Hepatocyte (in vitro differentiated cells): ENCODE results near the gene BAZ1A. TPM values are rescaled to one million over a fixed set of nuclear protein-coding genes. Genes with fewer than 3 reads are reported as not detected.

Source experiments
- DNase-seq: peaks from one replicate; pipeline ENCODE4 v3.0.0-alpha.2; 2016; ENCODE audit warnings: low spot score
- H2AFZ ChIP-seq: fragments of 200-600 bp; sonication (generic); 2 replicates; pipeline ENCODE4 v1.6.0; 2016; ENCODE audit warnings: antibody characterized with exemption, mild to moderate bottlenecking
- H3K27ac ChIP-seq: fragments of 200-600 bp; sonication (generic); 2 replicates; pipeline ENCODE4 v1.5.1; 2016; ENCODE audit warnings: mild to moderate bottlenecking
- H3K27me3 ChIP-seq: fragments of 200-600 bp; sonication (generic); 2 replicates; pipeline ENCODE4 v1.6.1; 2016
- H3K36me3 ChIP-seq: fragments of 200-600 bp; sonication (generic); replicated peaks from 2 replicates; pipeline ENCODE4 v1.5.1; 2016; ENCODE audit warnings: low read depth; ENCODE audit not compliant: insufficient read depth
- H3K4me1 ChIP-seq: fragments of 200-600 bp; sonication (generic); 2 replicates; pipeline ENCODE4 v1.5.1; 2016; ENCODE audit warnings: mild to moderate bottlenecking, moderate library complexity; ENCODE audit not compliant: insufficient read depth
- H3K4me2 ChIP-seq: fragments of 200-600 bp; sonication (generic); 2 replicates; pipeline ENCODE4 v1.6.0; 2016
- H3K4me3 ChIP-seq: fragments of 200-600 bp; sonication (generic); 2 replicates; pipeline ENCODE4 v1.5.1; 2016; ENCODE audit warnings: mild to moderate bottlenecking
- H3K79me2 ChIP-seq: fragments of 200-600 bp; sonication (generic); 2 replicates; pipeline ENCODE4 v1.6.0; 2017; ENCODE audit warnings: mild to moderate bottlenecking
- H3K9me2 ChIP-seq: fragments of 200-600 bp; sonication (generic); replicated peaks from 2 replicates; pipeline ENCODE4 v1.6.0; 2017; ENCODE audit warnings: mild to moderate bottlenecking; ENCODE audit not compliant: insufficient read depth
- H3K9me3 ChIP-seq: fragments of 200-600 bp; sonication (generic); 2 replicates; pipeline ENCODE4 v1.5.1; 2016; ENCODE audit warnings: low read depth, mild to moderate bottlenecking
- H4K20me1 ChIP-seq: fragments of 200-600 bp; sonication (generic); 2 replicates; pipeline ENCODE4 v1.6.0; 2016; ENCODE audit warnings: mild to moderate bottlenecking; ENCODE audit not compliant: insufficient read depth, poor library complexity, severe bottlenecking
- CTCF ChIP-seq: fragments of 200-600 bp; sonication (generic); IDR thresholded peaks from 2 replicates; pipeline ENCODE4 v1.5.1; 2016; ENCODE audit warnings: antibody characterized with exemption, mild to moderate bottlenecking; ENCODE audit not compliant: poor library complexity
- EZH2 ChIP-seq: fragments of 200-600 bp; sonication (generic); IDR thresholded peaks from 2 replicates; pipeline ENCODE4 v1.6.1; 2016; ENCODE audit warnings: antibody characterized with exemption, mild to moderate bottlenecking, borderline replicate concordance
- EZH2phosphoT487 ChIP-seq: fragments of 200-600 bp; sonication (generic); IDR thresholded peaks from one replicate; pipeline ENCODE4 v1.6.1; 2018; ENCODE audit warnings: antibody characterized with exemption, mild to moderate bottlenecking, low read depth, moderate library complexity; ENCODE audit not compliant: unreplicated experiment, severe bottlenecking
- WGBS: methylation state at CpG from one replicate; pipeline ENCODE4 v1.1.6; 2016; ENCODE audit warnings: low lambda C conversion rate; ENCODE audit errors: missing lambda C conversion rate; 5-methylcytosine and 5-hydroxymethylcytosine counted together
- polyA plus RNA-seq: library from polyadenylated mRNA; unstranded; fragments of >200 nt; fragmentation: Nextera tagmentation; extraction: Ambion mirVana; gene quantifications from 2 replicates; pipeline ENCODE4 v1.2.1, GENCODE V29; 2016
- total RNA-seq: library from RNA; depleted of rRNA; stranded (reverse); fragments of >200 nt; gene quantifications from 2 replicates; pipeline ENCODE4 v1.2.3, GENCODE V29; 2014

The BAZ1A gene
- total and polyA plus RNA-seq, 2 experiments from 2014 or later, result 20.9 to 24.7 TPM

GRCh38 chr14:34721129-34721528 is 154.0 kb downstream of the BAZ1A start:
- no peaks in the 10 kb centered on the region for H3K9me3 ChIP-seq
- H3K27me3 ChIP-seq, result no peaks in the 10 kb centered on the region
- no peaks in the 10 kb centered on the region for H4K20me1 ChIP-seq
- H3K79me2 ChIP-seq, result no peaks in the 10 kb centered on the region
- H3K9me2 ChIP-seq, result no peaks in the 10 kb centered on the region
- no peaks in the 10 kb centered on the region for H3K36me3 ChIP-seq
- DNase-seq, result no peak
- H3K4me2 ChIP-seq, result no peak overlapping the region
- H2AFZ ChIP-seq, result no peak overlapping the region
- WGBS, result 84% methylated on average over 2 of the region's 2 CpGs
- TF ChIP-seq EZH2 (no peak), CTCF (no peak), EZH2phosphoT487 (no peak)
- no peak overlapping the region for H3K4me3 ChIP-seq
- H3K27ac ChIP-seq, result no peak overlapping the region
- H3K4me1 ChIP-seq, result no peaks in the 10 kb centered on the region

- Histone ChIP-seq H3K4me1 (no peaks in the 10 kb centered on the region), H3K27me3 (no peaks in the 10 kb centered on the region), H3K9me3 (no peaks in the 10 kb centered on the region), H3K4me2 (no peak overlapping the region), H3K27ac (no peak overlapping the region), H2AFZ (no peak overlapping the region), H3K9me2 (no peaks in the 10 kb centered on the region), H3K79me2 (no peaks in the 10 kb centered on the region), H3K4me3 (no peak overlapping the region), H4K20me1 (no peaks in the 10 kb centered on the region), H3K36me3 (no peaks in the 10 kb centered on the region)
- TF ChIP-seq EZH2phosphoT487, result no peak
- TF ChIP-seq CTCF, result no peak
- TF ChIP-seq EZH2, result no peak
- WGBS, result 87% methylated on average over 4 of the region's 4 CpGs
- DNase-seq, result no peak
These were observed 156.3 kb downstream of the BAZ1A start for GRCh38 chr14:34718750-34719304.

GRCh38 chr14:34715127-34715863 is 159.9 kb downstream of the BAZ1A start:
- no peaks in the 10 kb centered on the region for H3K27me3 ChIP-seq
- TF ChIP-seq EZH2phosphoT487 (no peak), CTCF (no peak), EZH2 (no peak)
- H3K4me3 ChIP-seq, result peak overlapping the region; percentile 95
- H3K4me2 ChIP-seq, result peak overlapping the region; percentile 75
- H3K9me3 ChIP-seq, result no peaks in the 10 kb centered on the region
- no peak for DNase-seq
- peak overlapping the region; percentile 98 for H3K27ac ChIP-seq
- H2AFZ ChIP-seq, result peak overlapping the region; percentile 72
- 71% methylated on average over 8 of the region's 8 CpGs for WGBS
- peaks cover 21% of the 10 kb centered on the region for H3K79me2 ChIP-seq
- H4K20me1 ChIP-seq, result no peaks in the 10 kb centered on the region
- H3K4me1 ChIP-seq, result peaks cover 4% of the 10 kb centered on the region
- no peaks in the 10 kb centered on the region for H3K36me3 ChIP-seq
- H3K9me2 ChIP-seq, result no peaks in the 10 kb centered on the region
